HG02870 (cell line): ENCODE data around the gene FAM13C.
"Not testable (repeated sequence)": the region's sequence is repeated elsewhere in the genome, so short reads cannot be mapped to it uniquely, and the experiment has no call there.

ENCODE experiments used
- ATAC-seq: cut with Tn5 transposase; IDR thresholded peaks from one replicate; pipeline ENCODE4 v1.9.1; 2021; ENCODE audit warnings: mild to moderate bottlenecking, moderate library complexity; ENCODE audit not compliant: unreplicated experiment

FAM13C gene

GRCh38 chr10:59279991-59280505, 82.3 kb downstream of the FAM13C start:
- ATAC-seq: no peak

- no peak for ATAC-seq
Measured at GRCh38 chr10:59279476-59279875, 82.9 kb downstream of the FAM13C start.

GRCh38 chr10:59276919-59277318, 85.4 kb downstream of the FAM13C start:
- ATAC-seq: no peak

GRCh38 chr10:59276133-59276532, 86.2 kb downstream of the FAM13C start:
- no peak for ATAC-seq

- no peak for ATAC-seq
Measured at GRCh38 chr10:59273445-59273844, 88.9 kb downstream of the FAM13C start.

GRCh38 chr10:59272061-59272460, 90.3 kb downstream of the FAM13C start:
- no peak for ATAC-seq

GRCh38 chr10:59271160-59271559, 91.2 kb downstream of the FAM13C start:
- no peak for ATAC-seq

GRCh38 chr10:59270492-59270891, 91.9 kb downstream of the FAM13C start:
- ATAC-seq: no peak

GRCh38 chr10:59269651-59270050, 92.7 kb downstream of the FAM13C start:
- no peak for ATAC-seq

- ATAC-seq: no peak
Measured at GRCh38 chr10:59268460-59268859, 93.9 kb downstream of the FAM13C start.

GRCh38 chr10:59266321-59266720, 96.0 kb downstream of the FAM13C start:
- ATAC-seq: no peak

- no peak for ATAC-seq
Measured at GRCh38 chr10:59265141-59265540, 97.2 kb downstream of the FAM13C start.

- ATAC-seq: no peak
Measured at GRCh38 chr10:59258890-59259289, 103.5 kb downstream of the FAM13C start.

GRCh38 chr10:59257224-59257623, 105.1 kb downstream of the FAM13C start:
- ATAC-seq: no peak

- ATAC-seq: no peak
Measured at GRCh38 chr10:59255463-59255862, 106.9 kb downstream of the FAM13C start.

GRCh38 chr10:59252491-59252890, 109.9 kb downstream of the FAM13C start:
- ATAC-seq: no peak

GRCh38 chr10:59245686-59246085, 116.7 kb downstream of the FAM13C start:
- ATAC-seq: no peak

- ATAC-seq: no peak
Measured at GRCh38 chr10:59244871-59245270, 117.5 kb downstream of the FAM13C start.

- no peak for ATAC-seq
Measured at GRCh38 chr10:59243611-59244195, 118.6 kb downstream of the FAM13C start.

- no peak for ATAC-seq
Measured at GRCh38 chr10:59242991-59243390, 119.4 kb downstream of the FAM13C start.

GRCh38 chr10:59242057-59242456, 120.3 kb downstream of the FAM13C start:
- ATAC-seq: no peak

- no peak for ATAC-seq
Measured at GRCh38 chr10:59240582-59241183, 121.7 kb downstream of the FAM13C start.

- ATAC-seq: not testable (repeated sequence)
Measured at GRCh38 chr10:59239108-59239507, 123.2 kb downstream of the FAM13C start.
